GM12892 (cell line): ENCODE measurements around the gene LRRC2.

Experiments
- POLR2A ChIP-seq: IDR thresholded peaks from 2 replicates; pipeline ENCODE4 v1.6.1; 2011; ENCODE audit warnings: low read depth, low read length, control low read depth
- TAF1 ChIP-seq: IDR thresholded peaks from 2 replicates; pipeline ENCODE4 v1.6.1; 2011; ENCODE audit warnings: low read depth, mild to moderate bottlenecking, control low read depth, low read length, borderline replicate concordance

GRCh38 chr3:46553154-46553553 is 12.9 kb downstream of the LRRC2 start:
- TF ChIP-seq POLR2A (no peak), TAF1 (no peak)
